Mucosa of rectum (tissue), 2 donors: Measurements from ENCODE around the gene EPHB1.

Experiments used
- H3K27ac ChIP-seq, 2 donors: one replicate each; pipeline ENCODE4 v1.7.0; 2013; ENCODE audit warnings: inconsistent platforms in 2 of 2, low read depth in 2 of 2, low read length in 2 of 2
- H3K27me3 ChIP-seq, 2 donors: one replicate each; pipeline ENCODE4 v1.7.0; 2013; ENCODE audit warnings: low read length in 2 of 2; ENCODE audit not compliant: control insufficient read depth in 2 of 2, insufficient read depth in 2 of 2
- H3K36me3 ChIP-seq, 2 donors: one replicate each; pipeline ENCODE4 v1.7.0; 2013; ENCODE audit warnings: low read length in 2 of 2; ENCODE audit not compliant: control insufficient read depth in 2 of 2, insufficient read depth in 2 of 2
- H3K4me1 ChIP-seq, 2 donors: one replicate each; pipeline ENCODE4 v1.7.0; 2013; ENCODE audit warnings: low read length in 2 of 2, mild to moderate bottlenecking in 1 of 2; ENCODE audit not compliant: control insufficient read depth in 2 of 2, insufficient read depth in 2 of 2
- H3K4me3 ChIP-seq, 2 donors: one replicate each; pipeline ENCODE4 v1.7.0; 2013; ENCODE audit warnings: low read length in 2 of 2
- H3K9ac ChIP-seq, 2 donors: one replicate each; pipeline ENCODE4 v1.7.0; 2013; ENCODE audit warnings: low read length in 2 of 2, low read depth in 1 of 2, mild to moderate bottlenecking in 1 of 2
- H3K9me3 ChIP-seq, 2 donors: one replicate each; pipeline ENCODE4 v1.7.0; 2013; ENCODE audit warnings: low read length in 2 of 2; ENCODE audit not compliant: control insufficient read depth in 2 of 2
- donor health status: healthy.
- donor health status: Normal muscosa, but diverticular disease.

EPHB1 gene

GRCh38 chr3:135079095-135079494, 284.0 kb downstream of the EPHB1 start:
- H3K9me3 ChIP-seq, result no peaks in the 10 kb centered on the region
- H3K36me3 ChIP-seq, result no peaks in the 10 kb centered on the region
- no peak overlapping the region for H3K9ac ChIP-seq
- no peak overlapping the region for H3K4me3 ChIP-seq
- no peaks in the 10 kb centered on the region for H3K27me3 ChIP-seq
- H3K4me1 ChIP-seq, result no peaks in the 10 kb centered on the region
- no peak overlapping the region for H3K27ac ChIP-seq

DNA sequence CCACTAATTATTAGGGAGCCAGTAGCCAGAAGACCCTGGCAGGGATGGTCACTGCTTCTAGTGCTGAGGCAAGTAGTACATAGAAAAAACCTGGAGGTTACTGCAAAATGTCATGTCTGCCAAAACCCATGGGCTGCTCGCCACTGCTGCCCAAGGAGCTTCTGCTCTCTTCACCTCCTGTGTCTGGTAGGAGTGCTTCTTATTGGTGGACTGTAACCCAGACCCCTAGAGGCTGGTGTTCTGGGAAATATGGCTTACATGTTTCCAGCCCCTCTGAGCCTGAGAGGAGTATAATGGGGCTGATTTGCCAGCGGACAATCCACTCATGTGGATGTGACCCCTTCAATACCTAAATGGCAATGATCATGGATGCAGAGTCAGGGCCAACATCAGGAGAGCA, 286.4 kb downstream of the EPHB1 start:
- Histone ChIP-seq H3K36me3 (no peaks in the 10 kb centered on the region), H3K9ac (no peak overlapping the region), H3K9me3 (no peaks in the 10 kb centered on the region), H3K27ac (no peak overlapping the region), H3K4me3 (no peak overlapping the region), H3K27me3 (no peaks in the 10 kb centered on the region), H3K4me1 (no peaks in the 10 kb centered on the region)

GRCh38 chr3:135081856-135082434, 286.9 kb downstream of the EPHB1 start:
- H3K27ac ChIP-seq, result no peak overlapping the region
- H3K4me3 ChIP-seq, result no peak overlapping the region
- no peaks in the 10 kb centered on the region for H3K27me3 ChIP-seq
- H3K4me1 ChIP-seq, result no peaks in the 10 kb centered on the region
- H3K9me3 ChIP-seq, result no peaks in the 10 kb centered on the region
- H3K9ac ChIP-seq, result no peak overlapping the region
- no peaks in the 10 kb centered on the region for H3K36me3 ChIP-seq

DNA sequence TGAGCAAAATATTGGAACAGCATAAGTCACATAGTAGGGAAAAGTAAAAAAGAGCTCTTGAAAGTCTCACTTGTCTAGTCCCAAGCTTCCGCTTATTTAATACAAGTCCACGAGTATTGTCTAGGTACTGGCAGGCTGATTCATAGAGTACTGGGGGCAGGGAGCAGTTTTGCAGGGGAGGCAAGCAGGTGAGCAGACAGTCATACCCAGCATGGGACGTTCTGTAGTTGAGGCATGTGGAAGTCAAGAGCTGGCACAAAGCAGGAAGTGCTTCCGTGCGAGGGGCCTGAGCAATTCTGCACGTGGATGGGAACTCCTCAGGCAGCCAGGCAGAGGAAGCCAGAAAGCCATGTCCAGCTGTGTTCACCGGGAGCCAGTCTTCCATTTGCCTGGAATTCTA, 287.6 kb downstream of the EPHB1 start:
- no peaks in the 10 kb centered on the region for H3K27me3 ChIP-seq
- H3K36me3 ChIP-seq, result no peaks in the 10 kb centered on the region
- H3K27ac ChIP-seq, result no peak overlapping the region
- no peak overlapping the region for H3K9ac ChIP-seq
- no peak overlapping the region for H3K4me3 ChIP-seq
- H3K9me3 ChIP-seq, result no peaks in the 10 kb centered on the region
- no peaks in the 10 kb centered on the region for H3K4me1 ChIP-seq

DNA sequence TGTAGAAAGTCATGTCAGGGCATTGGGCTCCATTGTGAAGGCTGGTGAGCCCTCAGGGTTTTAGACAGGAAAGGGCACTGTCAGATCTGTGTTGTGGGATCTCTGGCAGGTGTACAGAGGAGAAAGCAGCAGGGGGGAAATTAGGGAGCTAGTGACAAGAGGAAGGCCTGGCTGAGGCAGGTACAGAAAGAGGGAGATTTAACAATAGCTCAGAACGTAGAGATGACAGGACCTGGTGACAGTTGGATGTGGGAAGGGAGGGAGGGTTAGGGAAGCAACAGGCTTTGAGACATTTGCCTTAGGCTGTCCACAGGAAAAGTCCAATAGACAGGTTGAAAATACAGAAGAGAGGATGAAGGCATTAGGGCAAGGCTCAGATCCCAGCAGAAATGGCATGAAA, 288.1 kb downstream of the EPHB1 start:
- Histone ChIP-seq H3K36me3 (no peaks in the 10 kb centered on the region), H3K4me3 (no peak overlapping the region), H3K4me1 (no peaks in the 10 kb centered on the region), H3K27me3 (no peaks in the 10 kb centered on the region), H3K27ac (no peak overlapping the region), H3K9ac (no peak overlapping the region), H3K9me3 (no peaks in the 10 kb centered on the region)

DNA sequence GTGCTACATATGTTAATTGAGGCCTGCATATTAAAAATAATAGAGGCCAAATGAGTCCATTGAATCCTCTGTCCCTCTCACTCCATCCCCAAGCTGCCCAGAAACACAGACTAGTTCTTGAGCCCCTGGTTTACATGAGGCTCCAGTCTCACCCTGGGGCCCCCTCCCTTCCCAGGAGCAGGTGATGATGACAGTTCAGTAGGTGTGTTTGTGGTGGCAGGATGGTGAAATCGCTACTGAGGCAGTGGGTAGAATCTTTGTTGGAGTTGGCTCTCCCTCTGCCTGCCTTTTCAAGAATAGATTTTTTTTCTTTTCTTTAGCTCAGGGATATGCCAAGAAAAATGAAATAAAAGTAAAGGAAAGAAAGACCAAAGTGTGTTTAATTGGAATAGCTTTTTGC, 288.7 kb downstream of the EPHB1 start:
- no peak overlapping the region for H3K4me3 ChIP-seq
- no peak overlapping the region for H3K27ac ChIP-seq
- no peak overlapping the region for H3K9ac ChIP-seq
- no peaks in the 10 kb centered on the region for H3K4me1 ChIP-seq
- no peaks in the 10 kb centered on the region for H3K36me3 ChIP-seq
- no peaks in the 10 kb centered on the region for H3K9me3 ChIP-seq
- H3K27me3 ChIP-seq, result no peaks in the 10 kb centered on the region

DNA sequence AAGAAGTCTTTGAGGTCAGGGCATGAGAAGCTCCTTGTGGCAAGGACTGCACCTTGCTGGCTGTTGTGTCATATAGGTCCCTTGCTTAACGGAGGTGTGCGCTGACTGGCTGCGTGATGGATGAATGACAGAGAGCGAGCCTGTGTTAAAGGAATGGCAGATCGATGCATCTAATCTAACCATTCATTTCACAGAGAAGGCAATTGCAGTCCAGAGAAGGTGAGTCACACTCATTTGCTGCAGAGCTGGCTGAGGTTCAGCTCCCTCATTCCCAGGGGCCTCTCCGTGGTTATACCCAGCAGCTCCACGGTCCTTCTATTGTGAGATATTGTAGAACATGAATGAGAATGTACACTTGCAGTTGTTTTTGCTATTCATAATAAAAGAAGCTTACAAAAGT, 289.3 kb downstream of the EPHB1 start:
- Histone ChIP-seq H3K9me3 (no peaks in the 10 kb centered on the region), H3K36me3 (no peaks in the 10 kb centered on the region), H3K27me3 (no peaks in the 10 kb centered on the region), H3K4me1 (no peaks in the 10 kb centered on the region), H3K4me3 (no peak overlapping the region), H3K27ac (no peak overlapping the region), H3K9ac (no peak overlapping the region)

DNA sequence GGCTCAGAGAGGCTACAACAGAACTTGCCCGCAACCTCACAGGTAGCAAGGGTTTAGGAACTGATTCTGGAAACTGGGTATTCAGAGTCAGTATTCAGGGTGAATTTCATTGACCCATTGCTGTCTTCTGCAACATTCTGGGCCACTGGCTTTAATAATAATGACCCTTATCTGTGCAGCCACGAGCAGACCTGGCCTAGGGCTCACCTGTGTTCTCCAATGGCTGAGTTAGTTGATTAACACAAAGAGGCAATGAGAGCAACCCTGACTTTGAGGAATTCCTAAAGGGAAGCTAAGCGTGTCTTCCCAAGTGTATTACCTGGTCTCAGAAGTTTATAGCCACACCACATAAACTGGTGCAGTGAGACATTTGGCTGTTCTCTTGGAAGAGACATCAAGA, 289.9 kb downstream of the EPHB1 start:
- Histone ChIP-seq H3K36me3 (no peaks in the 10 kb centered on the region), H3K27me3 (no peaks in the 10 kb centered on the region), H3K9me3 (no peaks in the 10 kb centered on the region), H3K9ac (no peak overlapping the region), H3K4me3 (no peak overlapping the region), H3K4me1 (no peaks in the 10 kb centered on the region), H3K27ac (no peak overlapping the region)

- Histone ChIP-seq H3K4me3 (no peak overlapping the region), H3K9me3 (no peaks in the 10 kb centered on the region), H3K9ac (no peak overlapping the region), H3K4me1 (no peaks in the 10 kb centered on the region), H3K27me3 (no peaks in the 10 kb centered on the region), H3K36me3 (no peaks in the 10 kb centered on the region), H3K27ac (no peak overlapping the region)
These were observed 290.8 kb downstream of the EPHB1 start for GRCh38 chr3:135085652-135086436.

DNA sequence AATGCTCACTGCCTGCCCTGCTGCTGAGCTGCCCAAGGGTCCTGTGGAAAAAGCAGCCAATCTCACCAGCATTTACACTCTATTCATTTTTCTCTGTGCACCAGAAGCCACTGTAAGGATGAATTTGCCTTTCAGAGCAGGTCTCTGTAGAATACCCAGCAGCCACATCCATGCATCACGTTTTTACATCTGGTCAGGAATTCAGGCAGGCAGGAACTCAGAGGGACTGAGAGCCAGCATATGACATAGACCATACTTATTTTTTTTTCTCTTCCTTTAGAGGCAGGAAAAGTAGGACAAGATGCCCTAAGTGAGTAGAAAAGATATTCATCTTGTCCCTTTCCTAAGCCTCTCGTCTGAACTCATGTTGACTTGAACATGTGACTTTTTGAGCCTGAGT, 292.7 kb downstream of the EPHB1 start:
- H3K27me3 ChIP-seq, result no peaks in the 10 kb centered on the region
- H3K36me3 ChIP-seq, result no peaks in the 10 kb centered on the region
- no peak overlapping the region for H3K9ac ChIP-seq
- no peaks in the 10 kb centered on the region for H3K4me1 ChIP-seq
- no peak overlapping the region for H3K27ac ChIP-seq
- H3K4me3 ChIP-seq, result no peak overlapping the region
- H3K9me3 ChIP-seq, result no peaks in the 10 kb centered on the region
